ENCODE measurements around the gene REEP6. TPM values are rescaled to one million over a fixed set of nuclear protein-coding genes. Genes with fewer than 3 reads are reported as not detected.

The REEP6 gene
- total RNA-seq, 2 experiments from 2014 or later, result 2.0 to 2.4 TPM

DNA sequence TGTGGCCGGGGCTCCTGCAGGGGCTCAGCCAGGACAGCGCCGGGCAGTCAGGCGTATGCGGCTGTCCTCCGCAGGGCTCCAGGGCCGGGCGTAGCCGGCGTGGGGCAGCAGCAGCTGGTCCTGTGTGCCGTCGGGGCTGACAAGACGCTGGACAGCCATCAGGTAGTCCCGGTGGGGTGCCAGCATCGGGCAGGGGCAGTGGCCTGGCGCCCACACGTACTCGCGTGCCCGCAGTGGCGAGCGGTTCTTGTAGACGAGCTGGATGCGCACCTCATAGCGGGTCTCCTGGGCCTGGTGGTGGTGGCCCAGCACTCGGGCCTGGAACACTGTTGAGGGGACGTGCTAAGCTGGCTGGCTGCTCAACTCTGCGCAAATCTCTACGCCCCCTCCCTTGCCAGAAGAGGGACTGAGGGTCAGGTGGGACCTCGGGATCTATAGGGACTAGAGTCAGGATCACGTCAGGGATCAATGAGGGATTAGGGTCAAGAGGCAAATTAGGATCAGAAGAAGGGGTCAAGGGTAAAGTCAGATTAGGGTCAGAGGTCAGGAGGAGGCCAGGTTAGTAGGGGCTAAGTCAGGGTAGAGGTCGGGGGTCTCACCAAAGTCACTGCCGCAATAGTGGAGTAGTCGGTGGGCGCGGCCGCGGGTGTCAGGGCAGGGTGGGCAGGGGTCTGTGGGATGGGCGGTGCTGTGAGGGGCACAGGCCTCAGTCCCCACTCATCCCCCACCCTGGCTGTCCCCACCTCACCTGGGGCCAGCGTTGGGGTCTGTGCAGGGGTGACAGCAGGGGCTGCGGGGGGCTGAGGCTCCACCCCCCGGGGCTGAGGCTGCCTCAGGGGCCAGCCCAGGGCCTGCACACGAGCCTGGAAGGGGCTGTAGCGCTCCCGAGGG lies 15.3 kb downstream of the REEP6 start:
- H3K27ac Mint-ChIP-seq, result no peak overlapping the region
- peaks cover 17% of the 10 kb centered on the region for H3K4me1 Mint-ChIP-seq (ENCODE audit: low read depth)
- POLR2A ChIA-PET, result no interaction called here
- no peak for ATAC-seq
- H3K9me3 Mint-ChIP-seq, result no peaks in the 10 kb centered on the region
- DNase-seq, result no peak
- CTCF ChIA-PET, result no interaction called here
- TF ChIP-seq, protein P1, sequence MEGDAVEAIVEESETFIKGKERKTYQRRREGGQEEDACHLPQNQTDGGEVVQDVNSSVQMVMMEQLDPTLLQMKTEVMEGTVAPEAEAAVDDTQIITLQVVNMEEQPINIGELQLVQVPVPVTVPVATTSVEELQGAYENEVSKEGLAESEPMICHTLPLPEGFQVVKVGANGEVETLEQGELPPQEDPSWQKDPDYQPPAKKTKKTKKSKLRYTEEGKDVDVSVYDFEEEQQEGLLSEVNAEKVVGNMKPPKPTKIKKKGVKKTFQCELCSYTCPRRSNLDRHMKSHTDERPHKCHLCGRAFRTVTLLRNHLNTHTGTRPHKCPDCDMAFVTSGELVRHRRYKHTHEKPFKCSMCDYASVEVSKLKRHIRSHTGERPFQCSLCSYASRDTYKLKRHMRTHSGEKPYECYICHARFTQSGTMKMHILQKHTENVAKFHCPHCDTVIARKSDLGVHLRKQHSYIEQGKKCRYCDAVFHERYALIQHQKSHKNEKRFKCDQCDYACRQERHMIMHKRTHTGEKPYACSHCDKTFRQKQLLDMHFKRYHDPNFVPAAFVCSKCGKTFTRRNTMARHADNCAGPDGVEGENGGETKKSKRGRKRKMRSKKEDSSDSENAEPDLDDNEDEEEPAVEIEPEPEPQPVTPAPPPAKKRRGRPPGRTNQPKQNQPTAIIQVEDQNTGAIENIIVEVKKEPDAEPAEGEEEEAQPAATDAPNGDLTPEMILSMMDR (IDR thresholded peaks at IDR 0.05), result no peak
- H3K4me3 Mint-ChIP-seq, result no peak overlapping the region
- no peaks in the 10 kb centered on the region for H3K36me3 Mint-ChIP-seq (ENCODE audit: low read depth)
- intact Hi-C loops (cut with micrococcal nuclease), result no loop called here
- peaks cover 27% of the 10 kb centered on the region for H3K27me3 Mint-ChIP-seq

DNA sequence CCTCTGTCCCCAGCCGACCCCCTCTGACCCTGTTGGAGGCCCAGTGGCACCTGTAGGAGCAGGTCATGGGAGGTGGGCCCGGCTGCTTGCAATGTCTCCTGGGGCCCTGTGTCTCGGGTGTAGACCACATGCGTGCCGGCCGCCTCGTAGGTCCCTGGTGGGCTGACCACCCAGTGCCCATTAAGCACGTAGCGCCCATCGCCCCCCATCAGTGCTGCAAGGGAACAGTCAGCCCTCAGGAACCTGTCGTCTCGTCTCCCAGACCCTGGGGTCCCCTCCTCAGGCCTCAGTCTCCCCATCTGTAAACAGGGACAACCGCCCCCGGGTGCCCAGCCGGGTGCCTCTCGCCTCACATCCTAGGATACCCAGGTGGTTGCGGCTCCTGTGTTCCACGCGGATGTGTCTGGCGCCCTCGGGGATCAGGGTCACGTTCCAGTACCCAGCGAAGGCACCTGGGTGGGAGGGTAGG lies 16.2 kb downstream of the REEP6 start:
- Mint-ChIP-seq H3K36me3 (ENCODE audit: low read depth) (no peaks in the 10 kb centered on the region), H3K4me3 (no peak overlapping the region), H3K4me1 (ENCODE audit: low read depth) (peaks cover 20% of the 10 kb centered on the region), H3K9me3 (no peaks in the 10 kb centered on the region), H3K27ac (no peak overlapping the region), H3K27me3 (peaks cover 27% of the 10 kb centered on the region)
- ATAC-seq, result no peak
- DNase-seq, result no peak
- intact Hi-C loops (cut with micrococcal nuclease), result no loop called here
- ChIA-PET POLR2A (no interaction called here), CTCF (no interaction called here)
- TF ChIP-seq, protein P1 (IDR thresholded peaks at IDR 0.05), result no peak

DNA sequence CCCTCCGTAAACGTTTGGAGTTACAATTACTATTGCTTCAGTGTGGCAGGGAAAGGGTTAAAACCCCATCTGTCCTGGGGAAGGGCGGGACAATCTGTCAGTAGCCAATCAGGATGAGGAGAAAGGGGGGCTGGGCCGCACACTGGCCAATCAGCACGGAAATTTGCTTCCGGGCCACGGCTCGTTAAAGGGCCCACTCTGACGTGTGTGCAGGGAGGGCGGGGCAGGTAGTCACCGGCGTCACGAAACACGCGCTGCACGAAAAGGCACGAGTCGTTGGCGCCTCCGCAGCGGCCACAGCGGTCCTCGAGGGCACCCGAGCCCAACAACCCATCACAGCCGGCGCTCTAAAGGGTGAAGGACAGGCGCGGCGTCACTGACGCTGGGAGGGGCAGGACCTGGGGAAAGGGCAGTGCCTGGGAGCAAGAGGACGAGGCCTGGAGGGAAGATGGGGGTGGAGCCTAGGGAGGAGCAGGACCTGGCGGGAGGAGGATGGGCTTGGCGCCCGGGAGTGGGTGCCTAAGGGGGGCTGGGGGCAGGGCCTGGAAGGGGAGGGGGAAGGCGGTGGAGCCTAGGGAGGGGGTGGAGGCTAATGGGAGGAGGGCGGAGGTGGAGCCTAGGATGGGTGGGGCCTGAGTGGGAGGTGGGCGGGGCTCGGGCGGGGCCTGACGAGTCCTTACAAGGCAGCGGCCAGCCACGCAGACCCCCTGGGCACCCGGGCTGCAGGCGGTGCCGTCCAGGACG lies 17.0 kb downstream of the REEP6 start:
- Mint-ChIP-seq H3K4me3 (peak overlapping the region; percentile 76), H3K36me3 (ENCODE audit: low read depth) (no peaks in the 10 kb centered on the region), H3K4me1 (ENCODE audit: low read depth) (peaks cover 21% of the 10 kb centered on the region), H3K9me3 (no peaks in the 10 kb centered on the region), H3K27ac (peak overlapping the region; percentile 85), H3K27me3 (peaks cover 25% of the 10 kb centered on the region)
- ChIA-PET CTCF (interaction anchor here (1.5 kb wide), 1 partner anchor 17 kb away, joined by 3 read pairs; the partner anchor contains the start of gene REEP6), POLR2A (interaction anchor here (0.6 to 1.0 kb wide), 2 partner anchors 8 to 39 kb away, joined by 3 to 4 read pairs; no protein-coding TSS in a partner anchor)
- intact Hi-C loops (cut with micrococcal nuclease), result no loop called here
- TF ChIP-seq, protein P1 (IDR thresholded peaks at IDR 0.05), result no peak
- DNase-seq (peak; percentile 94), ATAC-seq (peak; percentile 86)

DNA sequence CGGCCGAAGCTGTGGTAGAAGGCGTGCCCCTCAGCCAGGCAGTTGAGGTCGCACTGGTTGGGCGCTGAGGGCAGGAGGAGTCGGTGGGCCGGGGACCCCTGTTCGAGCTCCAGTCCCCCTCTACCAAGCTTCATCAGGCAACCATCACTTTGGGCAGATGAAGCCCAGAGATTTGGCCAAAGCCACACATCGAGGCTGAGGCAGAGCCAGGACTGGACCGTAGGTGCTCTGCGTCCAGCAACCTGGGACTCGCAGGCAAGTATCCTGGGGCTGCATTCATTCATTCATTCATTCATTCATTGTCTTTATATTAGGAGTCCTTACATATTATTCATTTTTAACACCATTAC lies 17.5 kb downstream of the REEP6 start:
- no peak for DNase-seq
- Mint-ChIP-seq H3K36me3 (ENCODE audit: low read depth) (no peaks in the 10 kb centered on the region), H3K4me3 (no peak overlapping the region), H3K4me1 (ENCODE audit: low read depth) (peaks cover 17% of the 10 kb centered on the region), H3K27me3 (peaks cover 25% of the 10 kb centered on the region), H3K9me3 (no peaks in the 10 kb centered on the region), H3K27ac (no peak overlapping the region)
- ChIA-PET POLR2A (interaction anchor here (0.6 to 1.0 kb wide), 2 partner anchors 8 to 38 kb away, joined by 3 to 4 read pairs; no protein-coding TSS in a partner anchor), CTCF (interaction anchor here (1.5 kb wide), 1 partner anchor 18 kb away, joined by 3 read pairs; the partner anchor contains the start of gene REEP6)
- ATAC-seq, result no peak
- intact Hi-C loops (cut with micrococcal nuclease), result no loop called here
- TF ChIP-seq, protein P1 (IDR thresholded peaks at IDR 0.05), result no peak

Data from activated CD8-positive, alpha-beta T cell treated with anti-CD3 and anti-CD28 coated beads for 36 hours (primary cell).